GM19035 (cell line): ENCODE data around the gene POTEH.
A peak's percentile ranks its signal among the peaks of the same experiment; 100 is the strongest.
"Not testable (repeated sequence)": the region's sequence is repeated elsewhere in the genome, so short reads cannot be mapped to it uniquely, and the experiment has no call there.

ENCODE experiments used
- ATAC-seq: cut with Tn5 transposase; IDR thresholded peaks from one replicate; pipeline ENCODE4 v1.9.1; 2021; ENCODE audit not compliant: unreplicated experiment

The POTEH gene

DNA sequence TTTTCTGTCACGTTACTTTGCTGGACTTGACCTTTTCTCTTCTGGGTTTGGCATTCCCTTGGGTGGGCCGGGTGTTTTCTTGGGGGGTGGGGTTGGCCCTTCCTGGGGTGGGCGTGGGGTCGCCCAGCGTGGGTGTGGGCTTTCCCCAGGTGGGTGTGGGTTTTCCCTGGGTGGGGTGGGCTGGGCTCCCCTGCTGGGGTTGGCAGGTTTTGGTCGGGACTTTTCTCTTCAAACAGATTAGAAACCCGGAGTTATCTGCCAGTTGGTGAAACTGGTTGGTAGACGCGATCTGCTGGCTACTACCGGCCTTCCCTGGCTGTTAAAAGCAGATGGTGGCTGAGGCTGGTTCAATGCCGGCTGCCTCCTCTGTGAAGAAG lies at the start of gene POTEH:
Gene POTEH, plus strand, starts transcription at position 278 of the 377 bp plus-strand sequence. Its CDS starts 52 bp downstream, at position 330.
- not testable (repeated sequence) for ATAC-seq

DNA sequence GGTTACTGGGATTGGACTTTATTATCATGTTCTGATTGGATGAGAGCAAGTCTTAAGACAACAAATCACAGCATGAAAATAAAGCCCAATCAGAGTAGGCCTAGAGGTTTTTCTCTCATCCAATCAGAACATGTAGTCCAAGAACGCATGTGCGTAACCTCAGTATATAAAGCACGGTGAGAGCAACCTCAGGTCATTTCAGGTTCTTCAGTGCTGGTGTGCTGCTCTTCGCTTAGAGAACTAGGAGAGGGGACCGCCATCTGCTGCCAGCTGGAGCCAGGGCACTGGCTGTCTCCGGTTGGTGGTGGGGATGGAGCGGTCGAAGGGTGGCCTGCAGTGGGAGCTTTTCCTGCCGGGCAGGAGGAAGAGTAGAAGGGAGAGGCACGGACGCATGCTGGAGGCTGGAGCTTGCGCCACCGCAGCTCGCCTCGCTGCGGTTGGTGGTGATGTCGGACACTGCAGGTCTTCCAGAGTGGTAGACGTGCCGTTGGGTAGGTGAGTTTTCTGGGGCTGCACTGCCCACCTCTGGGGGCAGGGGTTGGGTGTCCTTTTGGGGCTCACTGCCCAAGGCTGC lies 47.5 kb upstream of the POTEH start:
- not testable (repeated sequence) for ATAC-seq

DNA sequence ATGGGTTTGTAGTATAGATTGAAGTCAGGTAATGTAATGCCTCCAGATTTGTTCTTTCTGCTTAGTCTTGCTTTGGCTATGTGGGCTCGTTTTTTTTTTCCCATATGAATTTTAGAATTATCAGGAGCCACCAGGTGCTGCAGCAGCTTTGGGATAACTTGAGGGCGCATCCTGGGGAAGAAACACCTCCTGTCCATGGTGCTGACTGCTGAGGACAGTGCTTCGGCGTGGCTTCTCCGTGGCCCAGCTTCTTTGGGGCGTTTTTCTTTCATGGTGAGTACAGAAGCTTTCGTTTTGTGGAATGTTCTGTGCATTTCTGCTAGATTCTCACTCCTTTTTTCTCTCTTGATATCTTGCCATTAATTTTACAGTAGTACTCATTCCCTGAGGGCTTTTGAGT lies 37.9 kb upstream of the POTEH start:
- ATAC-seq, result not testable (repeated sequence)

DNA sequence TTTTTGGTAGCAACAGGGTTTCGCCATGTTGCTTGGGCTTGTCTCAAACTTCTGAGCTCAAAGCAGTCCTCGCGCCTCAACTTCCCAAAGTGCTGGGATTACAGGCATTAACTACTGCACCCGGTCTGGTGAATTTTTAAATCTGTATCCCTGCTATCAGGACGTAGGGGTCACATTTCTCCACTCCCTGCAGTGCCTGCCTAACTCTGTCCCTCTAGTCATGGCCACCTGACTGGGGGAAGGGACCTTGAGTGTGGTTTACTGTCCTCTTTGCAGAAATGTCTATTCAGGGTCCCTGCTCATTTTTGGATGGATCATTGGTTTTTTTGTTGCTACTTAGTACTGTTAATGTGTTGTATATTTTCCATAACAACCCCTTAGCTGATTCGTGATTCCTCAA lies 37.1 kb upstream of the POTEH start:
- ATAC-seq, result not testable (repeated sequence)

DNA sequence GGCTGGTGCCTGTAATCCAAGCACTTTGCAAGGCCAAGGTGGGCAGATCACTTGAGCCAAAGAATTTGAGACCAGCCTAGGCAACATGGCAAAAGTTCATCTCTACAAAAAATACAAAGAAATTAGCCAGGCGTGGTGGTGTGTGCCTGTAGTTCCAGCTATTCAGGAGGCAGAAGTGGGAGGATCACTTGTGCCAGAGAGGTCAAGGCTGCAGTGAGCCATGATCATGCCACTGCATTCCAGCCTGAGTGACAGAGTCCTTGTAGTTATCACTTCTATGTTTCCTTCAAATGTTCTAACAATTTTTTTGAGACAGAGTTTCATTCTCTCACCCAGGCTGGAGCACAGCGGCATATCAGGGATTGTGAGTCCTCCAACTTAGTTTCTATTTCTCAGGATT lies 36.6 kb upstream of the POTEH start:
- not testable (repeated sequence) for ATAC-seq

DNA sequence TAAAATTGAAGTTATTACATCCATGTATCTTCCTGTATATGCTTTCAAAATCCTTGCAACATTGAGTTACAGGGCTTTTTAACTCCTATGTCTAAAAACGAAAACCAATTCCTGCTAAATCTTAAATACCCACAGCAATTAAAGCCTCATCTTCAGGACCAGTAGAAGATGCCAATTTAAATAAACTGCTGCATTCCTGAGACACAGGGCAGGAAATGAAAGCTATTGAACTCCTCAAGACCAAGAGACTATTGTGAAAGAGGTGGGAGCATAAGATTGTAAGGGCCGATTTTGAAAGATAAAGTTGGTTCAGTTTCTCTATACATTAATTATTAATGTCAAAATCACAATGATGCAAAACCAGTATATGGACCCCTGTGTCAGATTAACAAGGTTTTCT lies 28.7 kb upstream of the POTEH start:
- ATAC-seq, result not testable (repeated sequence)

DNA sequence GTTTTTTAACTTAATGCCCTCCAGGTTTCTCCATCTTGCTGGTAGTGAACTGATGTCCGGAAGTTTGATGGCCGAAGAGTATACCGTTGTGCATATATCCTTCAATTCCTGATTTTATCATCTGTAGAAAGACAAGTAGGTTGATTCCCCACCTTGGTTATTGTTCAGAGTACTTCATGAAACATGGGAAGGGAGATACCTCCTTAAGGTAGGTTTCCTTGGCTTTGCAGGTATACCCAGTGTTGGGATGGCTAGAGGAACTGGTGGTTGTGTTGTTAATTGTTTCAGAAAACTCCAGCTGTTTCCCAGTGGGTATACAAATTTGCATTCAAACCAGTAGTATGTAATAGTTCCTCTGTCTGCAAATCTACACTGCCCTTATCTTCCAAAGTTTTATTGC lies 25.1 kb upstream of the POTEH start:
- ATAC-seq, result not testable (repeated sequence)

DNA sequence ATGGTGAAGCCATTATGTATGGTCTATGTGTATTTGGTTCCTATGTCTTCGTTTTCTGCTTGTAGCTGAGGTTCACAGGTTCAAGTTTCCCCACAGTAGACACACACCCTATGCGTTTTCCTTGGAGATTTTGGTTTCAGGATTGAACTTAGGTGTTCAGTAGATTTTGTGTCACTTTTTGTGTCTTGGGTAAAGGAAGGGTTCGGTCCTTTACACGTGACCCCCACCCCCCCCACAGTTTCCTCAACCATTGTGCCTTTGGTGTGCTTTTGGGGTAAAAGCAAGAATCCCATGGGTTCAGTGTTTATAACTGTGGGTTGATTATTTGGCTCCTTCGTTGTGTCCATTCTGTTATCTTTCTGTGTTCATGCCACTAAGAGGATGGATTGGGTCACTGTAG lies 24.3 kb upstream of the POTEH start:
- not testable (repeated sequence) for ATAC-seq

DNA sequence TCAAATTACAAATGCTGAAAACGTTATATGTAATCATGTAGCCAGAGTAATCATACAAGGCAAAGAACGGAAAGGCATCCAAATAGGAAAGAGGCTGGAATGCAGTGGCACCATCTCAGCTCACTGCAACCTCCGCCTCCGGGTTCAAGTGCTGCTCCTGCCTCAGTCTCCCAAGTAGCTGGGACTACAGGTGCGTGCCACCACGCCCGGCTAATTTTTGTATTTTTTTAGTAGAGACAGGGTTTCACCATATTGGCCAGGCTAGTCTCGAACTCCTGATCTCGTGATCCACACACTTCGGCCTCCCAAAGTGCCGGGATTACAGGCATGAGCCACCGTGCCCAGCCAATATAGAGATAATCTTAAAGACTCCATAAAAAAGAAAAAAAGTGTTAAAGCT lies 20.4 kb upstream of the POTEH start:
- ATAC-seq, result not testable (repeated sequence)

DNA sequence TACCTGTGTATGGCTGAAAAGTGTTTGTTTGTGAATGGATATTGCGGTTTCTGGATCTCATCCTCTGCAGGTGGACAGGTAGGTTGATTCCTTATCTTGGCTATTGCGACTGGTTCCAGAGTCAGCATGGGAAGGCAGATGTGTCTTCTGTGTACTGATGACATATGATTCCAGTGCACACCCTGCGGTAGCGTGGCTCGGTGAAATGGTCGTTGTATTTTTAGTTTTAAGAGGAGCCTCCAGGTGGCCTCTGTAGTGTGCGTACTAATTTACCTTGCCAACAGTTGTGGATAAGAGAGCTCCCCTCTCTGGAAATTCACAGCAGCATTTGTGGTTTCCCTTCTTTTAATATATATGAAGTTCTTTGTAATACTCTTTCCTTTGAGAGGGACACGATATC lies 10.1 kb upstream of the POTEH start:
- not testable (repeated sequence) for ATAC-seq

DNA sequence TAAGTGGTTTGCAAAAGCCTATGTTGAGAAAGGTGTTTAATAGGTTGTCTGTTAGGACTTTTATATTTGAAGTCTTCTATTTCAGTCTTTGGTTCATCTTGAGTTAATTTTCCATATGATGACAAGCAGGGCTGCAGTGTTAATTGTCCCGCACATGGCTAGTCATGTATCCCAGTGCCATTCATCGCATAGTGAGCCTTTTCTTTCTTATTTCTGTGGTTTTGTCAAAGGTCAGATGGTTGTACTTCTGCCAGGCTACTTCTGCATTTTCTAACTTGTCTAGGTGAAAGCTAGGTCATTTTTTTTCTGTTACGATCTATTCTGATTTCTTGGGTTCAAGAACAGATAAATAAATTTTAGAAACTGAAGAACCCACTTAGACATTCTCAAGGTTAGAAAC lies 5.7 kb upstream of the POTEH start:
- not testable (repeated sequence) for ATAC-seq

DNA sequence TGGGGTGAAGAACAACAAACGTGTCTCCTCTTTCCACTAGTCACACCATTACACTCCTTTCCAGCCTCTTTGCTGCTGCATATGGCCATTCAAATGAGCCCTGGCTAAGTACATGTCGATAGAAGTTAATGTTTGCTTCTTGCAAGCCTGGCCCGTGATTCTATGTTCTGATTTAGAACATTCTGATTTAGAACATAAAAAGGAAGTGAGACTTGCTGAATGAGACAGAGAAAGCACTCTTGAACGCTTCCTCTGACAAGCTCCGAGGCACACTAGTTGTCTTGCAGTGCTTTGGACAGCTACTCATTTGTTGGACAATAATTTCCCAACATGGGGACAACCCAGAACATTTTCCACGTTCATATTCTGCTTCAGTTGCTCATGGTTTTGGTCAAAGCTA lies 5.1 kb upstream of the POTEH start:
- peak; percentile 60 for ATAC-seq

DNA sequence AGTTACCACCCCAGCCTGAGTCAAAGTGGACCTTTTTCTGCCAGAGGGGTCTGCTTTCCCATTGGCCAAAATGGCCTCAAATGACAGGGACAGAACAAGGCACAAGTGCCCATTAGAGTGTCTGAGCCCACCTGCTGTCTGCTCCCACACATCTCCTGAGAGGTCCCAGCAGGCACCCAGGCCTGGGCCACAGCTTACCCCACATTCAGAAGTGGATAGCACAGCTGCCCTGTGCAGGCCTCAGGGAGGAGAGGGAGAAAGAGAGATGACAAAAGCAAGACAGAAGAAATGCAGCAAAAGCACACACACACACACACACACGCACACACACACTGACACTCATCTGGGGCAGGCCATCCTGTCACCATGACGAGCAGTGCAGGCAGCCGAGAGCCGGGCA lies 4.2 kb upstream of the POTEH start:
- not testable (repeated sequence) for ATAC-seq

DNA sequence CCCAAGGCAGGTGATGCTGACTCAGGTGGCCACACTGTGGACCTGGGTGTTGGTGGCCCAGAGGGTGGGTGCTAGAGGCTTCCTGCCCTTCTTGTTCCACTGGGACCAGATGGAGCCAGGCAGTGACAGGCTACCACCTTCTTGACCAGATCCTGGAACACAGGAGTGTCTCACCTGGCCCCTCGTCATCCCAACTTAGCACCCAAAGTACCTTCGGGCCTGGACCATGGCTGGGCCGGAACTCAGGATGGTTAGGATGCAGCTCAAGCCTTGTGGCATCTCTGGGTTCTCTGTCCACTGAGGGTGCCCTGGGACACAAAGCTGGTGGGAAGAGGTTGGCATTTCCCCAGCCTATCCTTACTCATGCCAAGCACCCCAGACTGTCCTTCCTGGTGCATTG lies 2.7 kb upstream of the POTEH start:
- not testable (repeated sequence) for ATAC-seq

DNA sequence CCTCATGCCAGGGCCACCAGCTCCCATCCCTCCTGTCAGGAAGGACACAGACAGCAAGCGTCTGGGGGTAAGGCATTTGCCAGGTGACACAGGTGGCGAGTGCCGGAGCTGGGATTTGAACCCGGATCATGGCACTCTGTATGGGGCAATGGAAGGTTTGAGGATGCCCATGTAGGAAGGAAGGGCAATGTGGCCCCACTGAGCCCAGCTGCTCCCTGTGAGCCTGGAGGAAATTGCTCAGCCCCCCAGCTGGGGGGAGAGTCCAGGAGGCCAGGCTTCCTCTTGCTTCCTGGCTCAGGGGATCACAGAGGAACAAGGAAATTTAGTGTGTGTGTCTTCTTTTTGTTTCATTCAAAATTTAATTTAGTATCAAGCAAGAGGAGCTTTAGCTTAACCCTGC lies 2.1 kb upstream of the POTEH start:
- ATAC-seq, result not testable (repeated sequence)

DNA sequence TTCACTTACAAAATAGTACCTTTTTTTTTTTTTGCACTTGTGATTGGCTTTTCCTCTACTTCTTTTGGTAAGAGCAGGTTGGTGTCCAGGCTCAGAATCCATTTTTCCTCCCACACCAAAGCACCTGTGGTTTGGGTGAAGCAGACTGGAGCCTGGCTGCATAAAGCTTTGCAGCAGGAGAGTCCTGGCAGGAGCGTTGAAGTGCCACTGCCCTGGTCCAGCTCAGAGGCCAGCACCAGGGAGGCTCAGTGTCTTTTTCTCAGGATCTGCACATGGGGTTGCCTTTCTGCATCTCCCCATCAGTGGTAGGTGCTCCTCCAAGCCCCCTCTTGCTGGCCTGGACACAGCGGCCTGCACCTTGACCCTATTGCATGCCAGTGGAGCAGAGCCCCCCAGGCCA lies 1.7 kb upstream of the POTEH start:
- not testable (repeated sequence) for ATAC-seq

DNA sequence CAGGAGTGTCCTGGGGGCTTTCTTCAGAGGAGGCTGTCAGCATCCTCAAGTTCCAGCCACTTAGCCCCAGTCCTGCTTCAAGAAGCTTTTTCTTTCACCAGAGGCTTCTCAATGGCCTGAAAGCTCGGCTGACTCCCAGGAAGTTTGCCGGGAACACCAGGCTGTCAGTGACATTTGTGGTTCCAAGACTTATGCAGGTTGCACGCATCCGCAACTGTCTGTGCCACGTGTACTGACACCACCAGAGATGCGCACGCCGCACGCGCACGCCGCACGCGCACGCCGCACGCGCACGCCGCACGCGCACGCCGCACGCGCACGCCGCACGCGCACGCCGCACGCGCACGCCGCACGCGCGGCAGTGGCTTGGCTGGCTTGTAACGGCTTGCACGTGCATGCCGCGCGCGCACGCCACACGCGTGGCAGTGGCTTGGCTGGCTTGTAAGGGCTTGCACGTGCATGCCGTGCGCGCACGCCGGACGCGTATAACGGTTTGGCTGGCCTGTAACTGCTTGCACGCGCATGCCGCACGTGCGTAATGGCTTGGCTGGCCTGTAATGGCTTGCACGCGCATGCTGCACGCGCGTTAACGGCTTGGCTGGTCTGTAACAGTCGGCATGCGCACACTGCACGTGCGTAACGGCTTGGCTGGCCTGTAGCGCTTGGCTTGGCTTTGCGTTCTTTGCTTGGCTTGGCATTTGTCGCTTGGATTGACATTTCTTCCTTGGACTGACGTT lies 646 bp upstream of the POTEH start:
- not testable (repeated sequence) for ATAC-seq

DNA sequence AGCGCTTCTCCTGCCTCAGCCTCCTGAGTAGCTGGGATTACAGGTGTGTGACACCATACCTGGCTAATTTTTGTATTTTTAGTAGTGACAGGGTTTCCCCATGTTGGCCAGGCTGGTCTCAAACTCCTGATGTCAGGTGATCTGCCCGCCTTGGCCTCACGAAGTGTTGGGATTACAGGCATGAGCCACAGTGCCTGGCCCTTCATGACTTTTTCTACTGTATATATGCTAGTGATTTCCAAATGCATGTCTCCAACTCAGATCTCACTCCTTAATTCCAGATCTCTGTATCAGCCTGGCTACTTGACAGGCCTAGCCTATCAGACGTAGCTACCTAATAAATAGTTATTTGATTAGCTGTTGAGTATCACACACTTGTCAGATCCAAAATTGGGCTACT lies 23.8 kb downstream of the POTEH start:
- not testable (repeated sequence) for ATAC-seq

DNA sequence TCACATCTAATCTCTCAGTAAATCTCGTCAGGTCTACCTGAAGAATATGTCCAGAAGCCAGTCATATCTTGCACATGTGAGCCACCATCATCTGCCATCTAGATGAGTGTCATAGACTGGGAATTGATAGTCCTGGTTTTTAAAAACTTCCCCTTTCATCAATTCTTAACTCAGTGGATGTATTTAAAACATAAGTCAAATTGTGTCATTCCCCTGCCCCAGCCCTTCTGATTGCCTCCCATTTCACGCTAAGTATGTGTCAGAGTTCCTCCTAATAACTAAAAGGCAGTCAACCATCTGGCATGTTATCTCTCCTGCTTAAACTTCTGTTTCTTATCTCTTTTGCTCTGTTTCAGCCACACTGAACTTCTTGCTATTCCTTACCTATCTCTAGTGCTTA lies 24.3 kb downstream of the POTEH start:
- not testable (repeated sequence) for ATAC-seq

DNA sequence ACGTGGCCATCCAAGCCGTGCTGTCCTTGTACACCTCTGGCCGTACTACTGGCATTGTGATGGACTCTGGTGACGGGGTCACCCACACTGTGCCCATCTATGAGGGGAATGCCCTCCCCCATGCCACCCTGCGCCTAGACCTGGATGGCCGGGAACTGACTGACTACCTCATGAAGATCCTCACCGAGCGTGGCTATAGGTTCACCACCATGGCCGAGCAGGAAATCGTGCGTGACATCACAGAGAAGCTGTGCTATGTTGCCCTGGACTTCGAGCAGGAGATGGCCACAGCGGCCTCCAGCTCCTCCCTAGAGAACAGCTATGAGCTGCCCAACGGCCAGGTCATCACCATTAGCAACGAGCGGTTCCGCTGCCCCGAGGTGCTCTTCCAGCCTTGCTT lies 32.1 kb downstream of the POTEH start:
- ATAC-seq, result not testable (repeated sequence)

DNA sequence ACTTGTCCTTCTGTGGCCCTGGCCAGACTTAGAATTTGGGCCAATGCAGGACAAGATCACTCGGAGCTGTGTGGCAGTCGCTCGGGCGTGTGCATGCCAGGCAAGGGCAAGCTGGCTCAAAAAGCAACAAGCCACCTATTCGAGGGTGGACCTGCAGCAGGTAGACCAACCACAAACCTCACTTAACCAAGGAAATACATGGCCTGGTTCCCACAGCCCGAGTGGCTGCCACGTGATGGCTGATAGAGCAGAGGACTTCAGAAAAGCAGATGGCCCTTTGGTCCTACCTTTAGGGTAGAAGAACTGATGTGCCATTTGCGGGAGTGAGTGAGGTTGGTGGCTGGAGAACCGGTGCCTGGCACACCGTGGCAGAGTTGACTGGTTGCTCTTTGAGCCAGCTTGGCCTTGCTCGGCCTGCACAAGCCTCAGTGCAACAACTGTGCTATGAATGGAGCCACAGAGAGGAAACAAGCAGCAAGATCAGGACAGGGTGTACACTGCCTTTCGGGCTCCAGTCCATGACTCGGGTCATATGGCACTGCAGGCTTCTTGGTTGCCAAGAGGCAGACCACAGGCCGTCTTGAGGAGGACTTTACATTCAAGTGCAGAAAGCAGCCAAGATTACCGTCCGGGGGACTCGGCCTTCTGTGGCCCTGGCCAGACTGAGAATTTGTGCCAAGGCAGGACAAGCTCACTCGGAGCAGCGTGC lies 39.5 kb downstream of the POTEH start:
- ATAC-seq, result not testable (repeated sequence)

DNA sequence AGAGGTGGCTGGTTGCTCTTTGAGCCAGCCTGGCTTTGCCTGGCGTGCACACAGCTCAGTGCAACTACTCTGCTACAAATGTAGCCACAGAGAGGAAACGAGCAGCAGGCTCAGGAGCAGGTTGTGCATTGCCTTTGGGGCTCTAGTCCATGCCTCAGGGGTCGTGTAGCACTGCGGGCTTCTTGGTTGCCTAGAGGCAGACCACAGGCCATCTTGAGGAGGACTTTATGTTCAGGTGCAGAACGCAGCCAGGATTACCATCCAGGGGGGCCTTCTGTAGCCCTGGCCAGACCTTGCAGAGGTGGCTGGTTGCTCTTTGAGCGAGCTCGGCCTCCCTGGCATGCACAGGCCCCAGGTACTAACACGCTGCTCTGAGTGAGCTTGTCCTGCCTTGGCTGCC lies 41.2 kb downstream of the POTEH start:
- not testable (repeated sequence) for ATAC-seq
